ENCODE data around the gene ZBTB17.

The ZBTB17 gene

DNA sequence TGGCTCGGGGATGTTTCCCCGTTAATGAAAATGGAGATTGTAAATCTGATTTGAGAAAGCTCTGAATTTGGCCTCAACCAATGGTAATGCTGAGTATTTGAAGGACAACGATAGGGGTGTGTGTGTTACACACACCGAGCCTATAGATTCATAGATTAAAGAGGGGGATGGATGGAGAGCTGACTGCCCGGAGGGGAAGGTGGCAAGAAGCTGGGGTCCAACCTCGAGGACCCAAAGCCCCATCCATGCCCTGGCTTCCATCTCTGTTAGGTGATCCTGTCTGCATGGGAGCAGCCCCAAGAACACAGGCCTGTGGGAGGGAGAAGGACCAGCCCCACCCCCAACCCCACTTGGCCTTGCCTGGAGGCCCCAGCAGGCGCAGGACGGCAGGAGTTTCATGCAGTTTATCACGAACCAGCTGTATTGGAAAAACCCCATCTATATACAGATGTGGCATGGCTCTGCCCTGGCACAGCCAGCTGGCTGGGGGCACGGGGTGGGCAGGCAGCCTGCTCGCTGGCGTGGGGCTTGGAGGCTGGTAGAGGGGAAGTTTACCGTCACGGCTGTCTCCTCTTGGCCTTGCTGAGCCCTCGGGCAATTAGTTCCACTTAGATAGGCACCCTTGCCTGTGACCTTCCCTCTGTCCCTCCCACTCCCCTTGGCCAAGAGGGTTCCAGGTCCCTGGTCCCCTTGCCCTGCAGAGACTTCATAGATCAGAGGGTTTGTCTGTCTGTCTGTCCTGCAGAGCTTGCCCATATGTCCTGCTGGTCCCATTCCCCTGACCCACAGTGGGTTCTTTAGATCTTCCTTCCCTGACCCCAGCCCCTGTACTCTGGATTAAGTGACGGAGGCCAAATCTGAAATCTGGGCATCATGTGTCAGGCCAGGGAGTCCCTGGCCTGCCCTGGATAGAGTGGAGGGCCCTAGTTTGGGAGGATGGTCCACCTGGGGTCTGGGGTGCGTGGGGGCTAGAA is 38.9 kb upstream of the ZBTB17 start:
- DNase-seq (ENCODE audit: low read depth) = no peak
- H3K4me3 ChIP-seq (replicated peaks; ENCODE audit: low read depth, low read length) = no peak overlapping the region
- TF ChIP-seq, protein P1, sequence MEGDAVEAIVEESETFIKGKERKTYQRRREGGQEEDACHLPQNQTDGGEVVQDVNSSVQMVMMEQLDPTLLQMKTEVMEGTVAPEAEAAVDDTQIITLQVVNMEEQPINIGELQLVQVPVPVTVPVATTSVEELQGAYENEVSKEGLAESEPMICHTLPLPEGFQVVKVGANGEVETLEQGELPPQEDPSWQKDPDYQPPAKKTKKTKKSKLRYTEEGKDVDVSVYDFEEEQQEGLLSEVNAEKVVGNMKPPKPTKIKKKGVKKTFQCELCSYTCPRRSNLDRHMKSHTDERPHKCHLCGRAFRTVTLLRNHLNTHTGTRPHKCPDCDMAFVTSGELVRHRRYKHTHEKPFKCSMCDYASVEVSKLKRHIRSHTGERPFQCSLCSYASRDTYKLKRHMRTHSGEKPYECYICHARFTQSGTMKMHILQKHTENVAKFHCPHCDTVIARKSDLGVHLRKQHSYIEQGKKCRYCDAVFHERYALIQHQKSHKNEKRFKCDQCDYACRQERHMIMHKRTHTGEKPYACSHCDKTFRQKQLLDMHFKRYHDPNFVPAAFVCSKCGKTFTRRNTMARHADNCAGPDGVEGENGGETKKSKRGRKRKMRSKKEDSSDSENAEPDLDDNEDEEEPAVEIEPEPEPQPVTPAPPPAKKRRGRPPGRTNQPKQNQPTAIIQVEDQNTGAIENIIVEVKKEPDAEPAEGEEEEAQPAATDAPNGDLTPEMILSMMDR (IDR thresholded peaks at IDR 0.05; ENCODE audit: low read length, missing control alignments) = no peak

DNA sequence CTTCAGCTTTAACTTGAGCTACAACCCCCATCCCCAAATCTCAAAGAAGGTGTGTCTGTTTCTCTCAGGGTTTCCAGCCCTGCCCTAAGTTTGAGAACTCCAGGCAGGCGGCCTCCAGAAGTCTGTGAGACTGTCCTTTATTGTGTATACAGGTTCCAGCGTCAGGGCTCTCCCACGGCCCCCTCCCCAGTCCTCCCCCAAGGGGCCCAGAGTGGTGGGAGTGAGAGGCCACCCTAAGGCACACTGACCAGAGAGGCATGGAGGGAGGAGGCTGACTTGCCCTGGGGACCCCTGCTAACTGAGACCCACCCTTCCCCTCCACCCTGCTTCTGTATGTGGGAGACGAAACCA is 38.0 kb upstream of the ZBTB17 start:
- no peak overlapping the region for H3K4me3 ChIP-seq (replicated peaks; ENCODE audit: low read depth, low read length)
- TF ChIP-seq, protein P1 (IDR thresholded peaks at IDR 0.05; ENCODE audit: low read length, missing control alignments) = no peak
- no peak for DNase-seq (ENCODE audit: low read depth)

- TF ChIP-seq, protein P1 (IDR thresholded peaks at IDR 0.05; ENCODE audit: low read length, missing control alignments) = no peak
- DNase-seq (ENCODE audit: low read depth) = peak; percentile 65
- peak overlapping the region; percentile 31 for H3K4me3 ChIP-seq (replicated peaks; ENCODE audit: low read depth, low read length)
Measured at GRCh38 chr1:16013220-16013907, 37.5 kb upstream of the ZBTB17 start.

GRCh38 chr1:16012590-16013219 is 36.8 kb upstream of the ZBTB17 start:
- TF ChIP-seq, protein P1 (IDR thresholded peaks at IDR 0.05; ENCODE audit: low read length, missing control alignments) = no peak
- peak; percentile 70 for DNase-seq (ENCODE audit: low read depth)
- H3K4me3 ChIP-seq (replicated peaks; ENCODE audit: low read depth, low read length) = peak overlapping the region; percentile 31

DNA sequence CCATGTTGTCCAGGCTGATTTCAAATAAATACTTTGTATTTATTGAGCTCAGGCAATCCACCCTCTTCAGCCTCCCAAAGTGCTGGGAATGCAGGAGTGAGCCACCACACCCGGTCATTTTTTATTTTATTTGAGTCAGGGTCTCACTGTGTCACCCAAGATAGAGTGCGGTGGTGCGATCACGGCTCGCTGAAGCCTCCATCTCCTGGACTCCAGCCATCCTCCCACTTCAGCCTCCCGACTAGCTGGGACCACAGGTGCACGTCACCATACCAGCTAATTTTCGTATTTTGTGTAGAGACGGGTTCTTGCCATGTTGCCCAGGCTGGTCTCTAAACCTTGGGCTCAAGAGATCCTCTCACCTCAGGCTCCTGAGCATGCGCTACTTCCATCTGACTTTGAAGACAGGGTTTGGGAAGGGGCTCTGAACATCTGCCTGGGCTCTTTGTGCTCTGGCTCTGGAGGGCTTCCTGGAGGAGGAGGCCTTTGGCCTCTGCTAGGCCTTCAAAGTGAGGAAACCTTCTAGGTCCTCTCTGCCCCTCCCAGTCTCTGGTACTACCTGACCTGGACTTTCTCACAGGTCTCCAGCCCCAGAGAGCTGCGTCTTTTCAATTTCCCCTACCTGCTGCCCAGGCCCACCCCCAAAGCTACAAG is 36.2 kb upstream of the ZBTB17 start:
- no peak for DNase-seq (ENCODE audit: low read depth)
- TF ChIP-seq, protein P1 (IDR thresholded peaks at IDR 0.05; ENCODE audit: low read length, missing control alignments) = no peak
- no peak overlapping the region for H3K4me3 ChIP-seq (replicated peaks; ENCODE audit: low read depth, low read length)

- H3K4me3 ChIP-seq (replicated peaks; ENCODE audit: low read depth, low read length) = no peak overlapping the region
- TF ChIP-seq, protein P1 (IDR thresholded peaks at IDR 0.05; ENCODE audit: low read length, missing control alignments) = no peak
- DNase-seq (ENCODE audit: low read depth) = no peak
Measured at GRCh38 chr1:16010837-16011236, 34.9 kb upstream of the ZBTB17 start.

Data from fibroblast of pulmonary artery (primary cell).